ENCODE data around the gene CROCC2.

Gene CROCC2

GRCh38 chr2:240994171-240994896, 88.2 kb downstream of the CROCC2 start:
- no peak overlapping the region for H3K4me3 ChIP-seq (replicated peaks in 1 of 2; ENCODE audit: low read depth in 2 of 2, low read length in 2 of 2)
- no peak for TF ChIP-seq CTCF (IDR thresholded peaks at IDR 0.05; ENCODE audit: low read depth, low read length)
- no peak for DNase-seq (ENCODE audit: low read depth in 2 of 2)

GRCh38 chr2:240995041-240996021, 89.2 kb downstream of the CROCC2 start:
- no peak overlapping the region for H3K4me3 ChIP-seq (replicated peaks in 1 of 2; ENCODE audit: low read depth in 2 of 2, low read length in 2 of 2)
- TF ChIP-seq CTCF (IDR thresholded peaks at IDR 0.05; ENCODE audit: low read depth, low read length), result no peak
- DNase-seq (ENCODE audit: low read depth in 2 of 2), result no peak

GRCh38 chr2:240996161-240996833, 90.2 kb downstream of the CROCC2 start:
- no peak for TF ChIP-seq CTCF (IDR thresholded peaks at IDR 0.05; ENCODE audit: low read depth, low read length)
- no peak for DNase-seq (ENCODE audit: low read depth in 2 of 2)
- H3K4me3 ChIP-seq (replicated peaks in 1 of 2; ENCODE audit: low read depth in 2 of 2, low read length in 2 of 2), result no peak overlapping the region

GRCh38 chr2:240996834-240997140, 90.7 kb downstream of the CROCC2 start:
- DNase-seq (ENCODE audit: low read depth in 2 of 2), result no peak
- no peak overlapping the region for H3K4me3 ChIP-seq (replicated peaks in 1 of 2; ENCODE audit: low read depth in 2 of 2, low read length in 2 of 2)
- no peak for TF ChIP-seq CTCF (IDR thresholded peaks at IDR 0.05; ENCODE audit: low read depth, low read length)

- peak; percentile 43 to 67 for DNase-seq (ENCODE audit: low read depth in 2 of 2)
- TF ChIP-seq CTCF (IDR thresholded peaks at IDR 0.05; ENCODE audit: low read depth, low read length), result no peak
- no peak overlapping the region for H3K4me3 ChIP-seq (replicated peaks in 1 of 2; ENCODE audit: low read depth in 2 of 2, low read length in 2 of 2)
These were observed 91.2 kb downstream of the CROCC2 start for GRCh38 chr2:240997141-240997855.

All from cardiac fibroblast (primary cell).